WTC11 (cell line): ENCODE measurements around the gene LRRC38. TPM values are rescaled to one million over a fixed set of nuclear protein-coding genes. Genes with fewer than 3 reads are reported as not detected.
"Not testable (repeated sequence)": the region's sequence is repeated elsewhere in the genome, so short reads cannot be mapped to it uniquely, and the experiment has no call there.

Source experiments
- ATAC-seq: fragments of 200-7000 bp; cut with Tn5 transposase; 2 replicates; pipeline ENCODE4 v1.10.0; 2021; ENCODE audit warnings: mild to moderate bottlenecking, moderate library complexity
- CTCF ChIA-PET: fragments of 300-600 bp; sonication (Branson Sonifier 250); formaldehyde crosslinking; loops from one replicate; lab custom pipeline; 2021; ENCODE audit warnings: antibody characterized with exemption; lab: Charles Lee
- POLR2A ChIA-PET: fragments of 350-600 bp; sonication (Branson Sonifier 250); formaldehyde crosslinking; loops from one replicate; lab custom pipeline; 2021; ENCODE audit warnings: antibody characterized with exemption; lab: Charles Lee
- DNase-seq: peaks from one replicate; pipeline ENCODE4 v3.0.0; 2021; ENCODE audit warnings: low spot score
- H3K27ac Mint-ChIP-seq: 2 replicates; pipeline ENCODE4 v1.8.0; 2021; ENCODE audit warnings: mixed read lengths
- H3K27me3 Mint-ChIP-seq: 2 replicates; pipeline ENCODE4 v1.8.0; 2021; ENCODE audit warnings: low read depth, mild to moderate bottlenecking, moderate library complexity, mixed read lengths
- H3K36me3 Mint-ChIP-seq: 2 replicates; pipeline ENCODE4 v1.8.0; 2021; ENCODE audit warnings: mixed read lengths
- H3K4me1 Mint-ChIP-seq: 2 replicates; pipeline ENCODE4 v1.8.0; 2022; ENCODE audit warnings: mixed read lengths
- H3K4me3 Mint-ChIP-seq: 2 replicates; pipeline ENCODE4 v1.8.0; 2021; ENCODE audit warnings: mild to moderate bottlenecking, moderate library complexity, mixed read lengths
- H3K9me3 Mint-ChIP-seq: 2 replicates; pipeline ENCODE4 v1.8.0; 2021; ENCODE audit warnings: mixed read lengths
- AFF4 ChIP-seq: sonication (generic); formaldehyde crosslinking; IDR thresholded peaks from 2 replicates; pipeline ENCODE4 v1.8.1; 2023; ENCODE audit warnings: mild to moderate bottlenecking, missing genetic modification reagents, borderline replicate concordance
- E2F1 ChIP-seq: sonication (generic); formaldehyde crosslinking; IDR thresholded peaks from 2 replicates; pipeline ENCODE4 v1.8.0; 2022; ENCODE audit warnings: mild to moderate bottlenecking, missing genetic modification reagents
- E2F4 ChIP-seq: sonication (generic); formaldehyde crosslinking; IDR thresholded peaks from 2 replicates; pipeline ENCODE4 v1.8.1; 2022; ENCODE audit warnings: low read depth, mild to moderate bottlenecking, moderate library complexity, missing genetic modification reagents, borderline replicate concordance
- EMX1 ChIP-seq: fragments of 250-450 bp; sonication (Bioruptor Pico); IDR thresholded peaks from 2 replicates; pipeline ENCODE4 v1.8.0; 2021; ENCODE audit warnings: mild to moderate bottlenecking
- ERG ChIP-seq: fragments of 250-450 bp; sonication (Bioruptor Pico); IDR thresholded peaks from 2 replicates; pipeline ENCODE4 v1.8.0; 2021; ENCODE audit warnings: mild to moderate bottlenecking
- IRF1 ChIP-seq: sonication (generic); formaldehyde crosslinking; IDR thresholded peaks from 2 replicates; pipeline ENCODE4 v1.8.0; 2023; ENCODE audit warnings: missing genetic modification reagents
- JUN ChIP-seq: sonication (generic); formaldehyde crosslinking; IDR thresholded peaks from 2 replicates; pipeline ENCODE4 v1.8.0; 2023; ENCODE audit warnings: mild to moderate bottlenecking, missing genetic modification reagents
- KAT7 ChIP-seq: sonication (generic); formaldehyde crosslinking; IDR thresholded peaks from 2 replicates; pipeline ENCODE4 v1.8.1; 2023; ENCODE audit warnings: missing genetic modification reagents, mild to moderate bottlenecking, borderline replicate concordance
- MLX ChIP-seq: sonication (generic); formaldehyde crosslinking; IDR thresholded peaks from 2 replicates; pipeline ENCODE4 v1.8.1; 2023; ENCODE audit warnings: mild to moderate bottlenecking, missing genetic modification reagents, moderate library complexity
- MXD4 ChIP-seq: fragments of 250-450 bp; sonication (Bioruptor Pico); IDR thresholded peaks from 2 replicates; pipeline ENCODE4 v1.8.0; 2021; ENCODE audit warnings: mild to moderate bottlenecking, moderate library complexity, borderline replicate concordance
- NFYB ChIP-seq: sonication (generic); formaldehyde crosslinking; conservative IDR thresholded peaks from 2 replicates; pipeline ENCODE4 v1.8.0; 2022; ENCODE audit warnings: low read depth, missing genetic modification reagents
- NR2C2 ChIP-seq: sonication (generic); formaldehyde crosslinking; IDR thresholded peaks from 2 replicates; pipeline ENCODE4 v1.8.0; 2022; ENCODE audit warnings: mild to moderate bottlenecking, missing genetic modification reagents
- NR3C1 ChIP-seq: sonication (generic); formaldehyde crosslinking; conservative IDR thresholded peaks from 2 replicates; pipeline ENCODE4 v1.8.1; 2023; ENCODE audit warnings: low read depth, mild to moderate bottlenecking, missing genetic modification reagents
- PRRX2 ChIP-seq: fragments of 250-450 bp; sonication (Bioruptor Pico); IDR thresholded peaks from 2 replicates; pipeline ENCODE4 v1.8.0; 2021; ENCODE audit warnings: mild to moderate bottlenecking
- SMAD4 ChIP-seq: sonication (generic); formaldehyde crosslinking; IDR thresholded peaks from 2 replicates; pipeline ENCODE4 v1.8.0; 2022; ENCODE audit warnings: mild to moderate bottlenecking, missing genetic modification reagents
- ZBTB43 ChIP-seq: sonication (generic); formaldehyde crosslinking; IDR thresholded peaks from 2 replicates; pipeline ENCODE4 v1.8.1; 2023; ENCODE audit warnings: mild to moderate bottlenecking, missing genetic modification reagents
- ZNF263 ChIP-seq: sonication (generic); formaldehyde crosslinking; IDR thresholded peaks from 2 replicates; pipeline ENCODE4 v1.8.1; 2022; ENCODE audit warnings: low read depth, mild to moderate bottlenecking, moderate library complexity, missing genetic modification reagents
- ZNF396 ChIP-seq: fragments of 250-450 bp; sonication (Bioruptor Pico); IDR thresholded peaks from 2 replicates; pipeline ENCODE4 v1.8.0; 2021; ENCODE audit warnings: mild to moderate bottlenecking, moderate library complexity, borderline replicate concordance
- ZNF416 ChIP-seq: fragments of 250-450 bp; sonication (Bioruptor Pico); IDR thresholded peaks from 2 replicates; pipeline ENCODE4 v1.9.0; 2021; ENCODE audit warnings: mild to moderate bottlenecking, inconsistent platforms
- ZNF512 ChIP-seq: sonication (generic); formaldehyde crosslinking; IDR thresholded peaks from 2 replicates; pipeline ENCODE4 v1.8.1; 2022; ENCODE audit warnings: missing genetic modification reagents, borderline replicate concordance
- total RNA-seq: library from RNA; stranded (reverse); gene quantifications from 3 replicates; pipeline ENCODE4 v1.2.3, GENCODE V29; 2021

The LRRC38 gene
- total RNA-seq, 1 experiment from 2014 or later: 0.15 TPM

- TF ChIP-seq ZNF263 (CRISPR knock-in tag) (no peak), NR3C1 (CRISPR knock-in tag) (no peak), E2F1 (no peak), MLX (CRISPR knock-in tag) (no peak), EMX1 (CRISPR knock-in tag) (no peak)
Observed at GRCh38 chr1:13443335-13443979, 70.3 kb downstream of the LRRC38 start (continued).

GRCh38 chr1:13439104-13439783 lies 74.6 kb downstream of the LRRC38 start:
- DNase-seq, H3K4me1 Mint-ChIP-seq, ATAC-seq, H3K27ac Mint-ChIP-seq, H3K4me3 Mint-ChIP-seq, CTCF ChIA-PET: not testable (repeated sequence)
- H3K27me3 Mint-ChIP-seq: peaks cover 16% of the 10 kb centered on the region
- peaks cover 48% of the 10 kb centered on the region for H3K9me3 Mint-ChIP-seq
- H3K36me3 Mint-ChIP-seq: peaks cover 50% of the 10 kb centered on the region
- POLR2A ChIA-PET: interaction anchor here (0.6 kb wide), 1 partner anchor 12 kb away, joined by 3 read pairs; no protein-coding TSS in a partner anchor

GRCh38 chr1:13435458-13435857 lies 78.3 kb downstream of the LRRC38 start:
- peaks cover 22% of the 10 kb centered on the region for H3K27me3 Mint-ChIP-seq
- H3K4me3 Mint-ChIP-seq: no peak overlapping the region
- peaks cover 63% of the 10 kb centered on the region for H3K36me3 Mint-ChIP-seq
- ChIA-PET CTCF (no interaction called here), POLR2A (interaction anchor here (0.6 kb wide), 1 partner anchor 12 kb away, joined by 3 read pairs; no protein-coding TSS in a partner anchor)
- no peaks in the 10 kb centered on the region for H3K4me1 Mint-ChIP-seq
- H3K27ac Mint-ChIP-seq: no peak overlapping the region
- DNase-seq: no peak
- ATAC-seq: no peak
- H3K9me3 Mint-ChIP-seq: peaks cover 52% of the 10 kb centered on the region
- TF ChIP-seq KAT7 (CRISPR knock-in tag) (no peak), E2F4 (CRISPR knock-in tag) (no peak), ZNF512 (CRISPR knock-in tag) (no peak), JUN (CRISPR knock-in tag) (no peak), ZNF396 (CRISPR knock-in tag) (no peak), MXD4 (no peak), ERG (CRISPR knock-in tag) (no peak), ZNF416 (CRISPR knock-in tag) (no peak), SMAD4 (CRISPR knock-in tag) (no peak), NR2C2 (no peak), AFF4 (no peak), NFYB (CRISPR knock-in tag) (no peak), NR3C1 (CRISPR knock-in tag) (no peak), PRRX2 (no peak), IRF1 (CRISPR knock-in tag) (no peak), ZBTB43 (no peak)
